GM21723 (cell line): ENCODE results near the gene WDR86.

ENCODE experiments used
- ATAC-seq: cut with Tn5 transposase; IDR thresholded peaks from one replicate; pipeline ENCODE4 v1.9.1; 2021; ENCODE audit warnings: mild to moderate bottlenecking, moderate library complexity; ENCODE audit not compliant: unreplicated experiment

Gene WDR86

DNA sequence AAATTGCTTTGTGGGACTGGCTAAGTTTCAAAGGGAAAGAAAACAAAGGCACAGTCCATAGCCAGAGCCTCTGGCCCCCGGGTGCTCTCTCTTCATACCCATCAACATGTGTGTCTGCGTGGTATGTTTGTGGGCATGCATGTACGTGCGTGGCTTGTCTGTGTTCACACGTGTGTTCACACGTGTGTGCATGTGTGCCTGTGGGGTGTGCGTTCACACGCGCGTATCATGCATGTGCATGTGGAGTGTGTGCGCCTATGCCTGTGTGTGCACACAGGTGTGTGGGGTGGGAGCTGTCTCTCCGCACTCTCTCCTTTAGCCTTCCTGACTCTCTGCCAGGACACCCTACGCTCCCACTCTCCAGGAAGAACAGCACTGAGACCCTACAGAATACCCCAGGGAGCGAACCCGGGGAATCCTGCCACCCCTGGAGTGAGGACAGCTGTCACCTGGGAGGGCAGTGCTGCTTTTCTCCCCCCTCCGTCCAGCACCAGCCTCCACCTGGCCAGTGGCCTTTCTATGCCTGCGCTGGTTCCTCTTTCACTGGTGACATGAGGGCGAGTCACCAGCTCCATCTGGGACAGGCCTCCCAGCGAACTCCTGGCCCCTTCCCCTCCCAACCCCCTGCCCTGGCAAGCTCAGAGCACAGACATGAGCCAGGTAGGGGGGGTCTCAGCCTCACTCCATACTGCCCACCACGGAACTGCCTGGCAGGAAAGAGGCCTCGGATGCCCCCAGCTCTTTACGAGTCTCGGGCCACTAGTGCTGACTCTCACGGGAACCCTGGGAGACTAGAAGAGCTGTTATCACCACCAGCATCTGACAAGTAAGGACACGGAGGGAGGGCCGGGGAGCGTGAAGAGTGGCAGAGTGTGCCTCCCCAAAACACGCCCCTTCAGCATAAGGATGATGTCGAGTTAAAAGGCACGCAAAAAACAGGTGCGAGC is 16.5 kb downstream of the WDR86 start:
- ATAC-seq, result no peak

DNA sequence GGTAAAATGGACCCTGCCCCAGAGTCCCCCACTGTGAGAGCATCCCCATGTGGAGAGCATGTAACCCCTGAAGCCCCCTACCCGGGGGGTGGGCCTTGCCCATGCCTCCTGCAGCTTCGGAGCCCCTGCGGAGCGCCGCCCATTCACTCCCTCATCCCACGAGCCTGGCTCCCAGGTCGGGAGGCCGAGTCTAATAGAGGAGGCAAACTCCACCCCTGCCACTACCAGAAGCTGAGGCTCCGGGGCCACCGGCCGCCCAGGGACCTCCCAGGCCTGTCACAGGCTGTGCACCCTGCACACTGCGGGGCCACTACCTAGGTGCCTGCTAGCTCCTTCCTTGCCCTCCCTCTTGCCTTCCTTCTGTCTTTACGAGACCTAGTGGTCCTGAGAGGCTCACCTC is 17.4 kb downstream of the WDR86 start:
- no peak for ATAC-seq

DNA sequence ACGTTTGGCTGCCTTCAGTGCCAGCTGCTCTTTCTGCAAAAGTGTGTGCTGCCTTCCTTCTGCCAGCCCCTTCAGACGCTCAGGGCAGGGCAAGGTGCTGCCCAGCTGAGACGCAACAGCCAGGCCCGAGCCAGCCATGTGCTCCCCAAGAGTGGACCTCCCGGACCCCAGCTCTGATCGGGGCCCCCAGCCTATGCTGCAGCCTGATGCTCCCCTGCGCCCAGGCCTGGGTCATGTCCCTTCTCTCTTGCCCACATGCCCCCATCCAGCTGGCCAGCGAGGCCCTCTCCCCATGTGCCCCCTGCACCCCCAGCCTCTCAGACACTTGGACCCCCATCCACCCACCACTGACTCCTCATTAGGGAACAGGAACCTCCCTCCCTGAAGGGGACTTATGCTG is 17.8 kb downstream of the WDR86 start:
- ATAC-seq, result no peak

DNA sequence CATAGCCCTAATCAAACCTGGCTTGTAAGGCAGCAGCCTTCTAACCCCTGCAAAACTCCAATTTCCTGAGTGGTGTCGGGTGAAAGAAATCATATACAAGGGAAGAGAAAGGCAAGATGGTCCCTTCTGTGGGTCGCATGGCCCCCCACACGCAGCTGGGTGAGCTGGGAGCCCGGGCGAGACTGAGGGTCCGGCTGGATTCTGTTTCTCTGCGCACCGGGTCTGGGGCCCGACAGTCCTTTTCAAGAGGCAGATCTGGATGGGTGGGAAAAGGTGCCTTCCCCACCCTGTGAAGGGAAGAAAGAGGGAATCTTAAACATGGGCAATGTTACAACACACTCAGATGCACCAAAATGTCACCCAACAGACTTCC is 18.5 kb downstream of the WDR86 start:
- no peak for ATAC-seq

DNA sequence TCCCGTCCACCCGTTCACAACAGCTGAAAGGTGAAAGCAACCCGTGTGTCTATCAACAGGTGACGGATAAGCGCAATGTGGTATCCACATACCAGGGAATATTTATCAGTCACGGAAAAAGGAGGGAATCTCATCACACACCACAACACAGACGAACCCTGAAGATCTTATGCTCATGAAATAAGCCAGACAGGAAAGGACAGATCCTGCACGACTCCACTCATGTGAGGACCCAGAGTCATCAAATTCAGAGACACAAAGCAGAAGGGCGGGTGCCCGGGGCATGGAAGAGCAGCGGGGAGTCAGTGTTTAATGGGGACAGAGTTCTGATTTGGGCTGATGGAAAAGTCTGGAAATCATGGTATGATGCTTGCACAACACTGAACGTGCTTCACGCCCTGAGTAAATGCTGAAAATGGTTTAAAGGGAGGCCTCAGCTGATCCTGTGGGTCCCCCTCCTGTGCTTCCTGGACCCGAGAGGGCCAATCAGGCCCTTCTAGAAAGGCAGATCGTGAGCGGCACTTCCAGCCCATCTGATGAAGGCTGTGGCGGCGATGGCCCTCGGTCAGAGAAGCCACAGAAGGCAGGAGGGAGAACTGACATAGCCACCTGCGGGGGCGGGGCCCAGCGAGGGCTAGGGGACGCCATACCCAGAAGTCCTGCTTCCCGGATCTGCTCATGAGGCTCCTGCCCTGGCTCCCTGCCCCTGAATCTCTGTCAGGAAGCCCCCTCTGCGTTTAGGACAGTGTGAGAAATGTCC is 19.1 kb downstream of the WDR86 start:
- ATAC-seq, result no peak

DNA sequence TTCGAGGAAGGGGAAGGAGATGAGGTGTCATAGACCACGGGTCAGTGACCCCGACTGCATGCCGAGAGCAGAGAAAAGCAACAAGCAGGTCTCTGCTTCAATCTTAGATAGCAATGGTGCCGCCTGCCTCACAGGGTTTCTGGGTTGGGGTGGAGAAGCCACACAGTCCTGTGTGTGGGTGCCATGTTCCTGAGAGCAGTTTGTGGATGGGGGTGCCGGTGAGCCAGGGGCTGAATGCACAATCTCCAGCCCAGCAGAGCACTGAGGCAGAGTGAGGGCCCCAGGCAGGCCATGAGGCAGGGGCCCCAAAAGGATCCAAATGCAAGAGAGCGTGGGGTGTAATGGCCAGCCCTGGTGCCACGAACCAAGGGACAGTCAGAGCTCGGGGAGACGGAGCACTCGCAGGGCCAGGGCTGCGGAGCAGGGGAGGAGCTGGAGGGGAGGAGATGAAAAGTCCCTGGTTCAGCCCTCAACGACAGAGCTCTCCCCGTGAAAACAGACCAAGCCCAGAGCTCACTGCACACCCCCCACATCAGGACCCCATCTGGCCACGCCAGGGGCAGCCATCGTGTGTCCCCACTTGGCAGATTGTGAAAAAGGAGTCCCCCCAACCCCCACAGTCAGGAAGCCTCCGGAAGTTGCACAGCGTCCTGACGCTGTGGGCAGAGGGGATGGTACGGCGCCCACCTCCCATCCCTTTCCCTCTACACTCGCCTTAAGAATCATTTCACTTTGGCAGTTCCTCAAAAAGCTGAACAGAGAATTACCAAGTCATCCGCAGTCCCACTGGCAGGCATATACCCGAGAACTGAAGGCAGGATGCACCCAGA is 19.9 kb downstream of the WDR86 start:
- no peak for ATAC-seq

DNA sequence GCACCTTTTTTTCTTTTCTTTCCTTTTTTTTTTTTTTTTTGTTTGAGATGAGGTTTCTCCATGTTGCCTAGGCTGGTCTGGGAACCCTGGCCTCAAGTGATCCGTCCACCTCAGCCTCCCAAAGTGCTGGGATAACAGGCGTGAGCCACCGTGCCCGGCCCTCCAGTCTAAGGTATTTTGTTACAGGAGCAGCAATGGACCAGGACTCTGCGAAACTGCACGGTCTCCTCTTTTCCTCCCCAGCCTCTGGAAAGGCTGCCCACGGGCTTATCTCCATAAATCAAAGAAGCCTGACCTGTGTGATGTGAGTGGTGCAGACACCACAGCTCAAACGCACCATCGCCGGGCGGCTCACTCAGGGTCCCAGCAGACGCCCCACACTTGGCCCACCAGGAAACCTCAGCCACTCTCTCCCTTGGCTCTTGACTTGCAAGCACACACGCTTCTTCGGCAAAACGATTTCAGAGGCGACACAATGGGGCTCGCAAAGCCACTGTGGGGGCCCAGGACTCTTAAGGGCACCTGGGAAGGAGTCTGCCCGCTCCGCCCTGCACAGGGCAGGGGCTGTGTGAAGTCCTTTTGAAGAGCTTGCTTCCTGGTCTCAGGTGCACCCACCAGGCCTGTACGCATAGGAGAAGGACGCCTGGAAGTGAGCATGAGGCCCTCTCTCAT is 20.6 kb downstream of the WDR86 start:
- no peak for ATAC-seq

DNA sequence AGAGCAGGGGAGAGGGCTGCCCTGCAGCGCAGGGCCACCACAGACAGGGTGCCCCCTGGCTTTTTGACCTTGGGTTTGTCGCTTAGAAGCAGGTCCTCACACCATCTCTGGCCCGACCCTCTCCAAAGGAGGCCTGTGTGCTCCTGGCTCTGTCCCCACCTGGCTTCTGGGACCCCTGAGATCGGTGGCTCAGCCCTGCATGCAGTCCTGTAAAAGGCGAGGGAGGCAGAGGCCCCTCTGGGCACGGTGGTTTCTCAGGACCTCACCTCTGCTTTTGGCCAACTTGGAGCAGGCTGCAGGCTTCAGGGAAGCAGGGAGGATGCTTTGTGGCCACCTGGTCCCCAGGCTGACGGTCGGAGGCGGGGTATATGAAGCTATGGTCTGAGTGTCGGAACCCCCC is 21.4 kb downstream of the WDR86 start:
- no peak for ATAC-seq

DNA sequence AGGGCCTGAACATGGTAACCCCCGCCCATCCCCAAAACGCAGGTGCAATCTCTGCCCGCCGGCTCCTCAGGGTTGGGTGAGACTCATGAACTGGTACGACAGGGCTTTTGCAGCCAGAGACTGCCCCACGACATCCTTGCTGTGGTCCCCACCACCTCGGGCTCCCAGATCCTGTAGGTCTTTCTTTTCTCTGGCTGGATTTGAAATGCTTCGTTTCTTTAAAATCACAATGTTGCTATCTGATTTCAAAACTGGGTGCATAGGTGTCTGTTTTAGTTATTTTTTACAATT is 21.9 kb downstream of the WDR86 start:
- no peak for ATAC-seq

DNA sequence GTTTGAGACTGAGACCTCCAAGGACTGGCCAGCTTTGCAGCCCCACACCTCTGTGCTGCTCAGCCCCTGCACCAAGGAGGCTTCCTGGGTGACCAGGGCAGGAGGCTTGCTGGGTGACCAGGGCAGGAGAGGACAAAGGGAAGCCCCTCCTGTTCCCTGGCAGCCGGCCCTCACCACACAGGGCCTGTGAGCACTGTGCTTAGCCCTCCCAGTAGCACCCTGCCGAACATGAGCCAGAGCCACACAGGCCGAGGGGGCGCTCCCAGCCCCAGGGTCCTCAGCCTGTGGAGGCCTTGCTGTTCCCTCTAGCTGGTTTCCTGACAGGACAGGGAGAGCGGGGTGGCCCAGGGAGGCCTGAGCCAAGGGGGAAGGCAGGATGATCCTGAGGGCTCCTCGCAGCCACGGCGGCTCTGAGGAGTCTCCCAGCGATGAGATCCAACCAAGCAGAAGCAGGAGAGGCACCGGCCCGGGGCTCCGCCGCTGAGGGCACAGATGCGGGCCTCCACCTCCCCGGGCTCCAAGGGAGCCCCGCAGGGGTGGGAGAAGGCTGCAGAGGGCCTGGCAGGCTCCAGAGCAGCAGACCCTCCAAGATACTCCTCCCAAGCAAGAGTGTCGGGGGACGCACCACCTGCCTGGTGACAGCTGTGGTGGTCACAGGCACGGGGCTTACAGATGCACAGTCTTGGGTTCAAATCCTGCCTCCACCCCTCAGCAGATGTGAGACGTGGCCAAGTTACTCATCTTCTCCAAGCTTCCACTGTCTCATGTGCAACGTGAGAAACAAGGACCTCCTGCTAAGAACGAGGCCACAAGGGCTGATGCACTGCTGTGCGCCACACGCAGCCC is 22.5 kb downstream of the WDR86 start:
- no peak for ATAC-seq

DNA sequence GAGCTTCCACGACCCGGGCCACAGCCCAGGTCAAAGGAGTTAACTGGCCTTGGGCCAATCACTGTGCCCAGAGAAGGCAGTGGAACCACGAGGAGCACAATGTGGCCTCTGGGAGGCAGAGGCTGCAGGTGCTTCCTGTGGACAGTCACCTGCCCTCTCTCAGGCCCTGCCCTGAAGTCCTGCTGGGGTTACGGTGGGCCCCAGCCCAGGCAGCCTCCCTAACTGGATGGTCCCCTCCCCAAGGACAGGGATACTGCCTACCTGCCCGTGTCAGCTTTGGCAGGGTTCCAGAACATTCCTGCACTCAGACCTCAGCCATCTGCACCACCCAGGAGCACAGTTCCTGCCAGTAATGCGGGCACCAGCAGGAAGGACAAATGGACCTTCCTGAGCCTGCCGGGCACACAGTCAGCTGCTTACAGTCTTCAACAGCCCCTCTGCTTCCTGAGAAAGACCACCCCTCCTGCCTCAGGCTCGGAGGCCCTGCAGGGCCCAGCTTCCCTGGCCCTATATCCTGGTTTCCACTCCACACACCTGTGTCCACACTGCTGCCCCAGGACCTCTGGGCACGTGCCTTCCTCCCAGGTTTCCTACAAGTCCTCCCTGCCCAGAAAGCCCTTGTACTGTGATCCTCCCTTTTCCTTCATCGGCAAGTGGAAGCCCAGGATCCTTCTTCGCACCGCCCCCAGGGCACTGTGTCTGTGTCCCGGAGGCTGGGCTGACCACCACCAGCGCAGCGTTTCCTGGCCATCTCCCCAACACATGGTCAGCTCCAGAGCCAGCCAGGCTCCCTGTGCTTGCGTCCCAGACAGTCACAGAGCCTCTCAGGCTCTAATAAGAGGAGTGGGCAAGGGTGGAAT is 23.3 kb downstream of the WDR86 start:
- no peak for ATAC-seq

DNA sequence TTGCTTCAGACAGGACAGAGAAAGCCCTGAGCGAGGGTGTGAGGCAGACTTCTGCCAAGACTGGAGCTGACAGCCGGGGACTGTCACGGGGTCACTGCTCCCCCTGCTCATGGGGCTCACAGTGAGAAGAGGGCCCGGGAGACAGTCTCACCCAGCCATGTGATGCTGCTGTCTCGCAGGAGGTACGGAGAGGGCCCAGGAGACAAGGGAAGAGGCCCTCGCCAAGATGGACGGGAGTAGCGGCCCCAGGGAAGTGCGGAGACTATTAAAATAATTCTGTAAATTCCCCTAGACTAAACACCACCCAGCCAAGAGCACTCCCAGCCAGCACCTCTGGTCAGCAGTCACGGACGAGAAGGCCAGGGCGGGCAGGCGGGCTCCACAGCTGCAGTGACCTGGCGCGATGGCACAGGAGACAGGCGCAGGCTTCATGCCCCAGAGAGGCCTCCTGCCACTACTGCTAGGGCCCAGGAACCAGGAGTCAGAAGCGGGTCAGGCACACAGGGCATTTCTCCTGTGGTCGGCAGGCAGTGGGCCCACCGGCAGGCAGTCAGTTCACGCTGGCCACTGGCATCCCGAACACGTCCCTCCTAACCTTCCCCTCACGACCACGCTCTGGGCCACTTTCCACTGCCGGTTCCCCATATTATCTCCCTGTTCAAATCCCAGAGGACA is 24.1 kb downstream of the WDR86 start:
- ATAC-seq, result no peak

DNA sequence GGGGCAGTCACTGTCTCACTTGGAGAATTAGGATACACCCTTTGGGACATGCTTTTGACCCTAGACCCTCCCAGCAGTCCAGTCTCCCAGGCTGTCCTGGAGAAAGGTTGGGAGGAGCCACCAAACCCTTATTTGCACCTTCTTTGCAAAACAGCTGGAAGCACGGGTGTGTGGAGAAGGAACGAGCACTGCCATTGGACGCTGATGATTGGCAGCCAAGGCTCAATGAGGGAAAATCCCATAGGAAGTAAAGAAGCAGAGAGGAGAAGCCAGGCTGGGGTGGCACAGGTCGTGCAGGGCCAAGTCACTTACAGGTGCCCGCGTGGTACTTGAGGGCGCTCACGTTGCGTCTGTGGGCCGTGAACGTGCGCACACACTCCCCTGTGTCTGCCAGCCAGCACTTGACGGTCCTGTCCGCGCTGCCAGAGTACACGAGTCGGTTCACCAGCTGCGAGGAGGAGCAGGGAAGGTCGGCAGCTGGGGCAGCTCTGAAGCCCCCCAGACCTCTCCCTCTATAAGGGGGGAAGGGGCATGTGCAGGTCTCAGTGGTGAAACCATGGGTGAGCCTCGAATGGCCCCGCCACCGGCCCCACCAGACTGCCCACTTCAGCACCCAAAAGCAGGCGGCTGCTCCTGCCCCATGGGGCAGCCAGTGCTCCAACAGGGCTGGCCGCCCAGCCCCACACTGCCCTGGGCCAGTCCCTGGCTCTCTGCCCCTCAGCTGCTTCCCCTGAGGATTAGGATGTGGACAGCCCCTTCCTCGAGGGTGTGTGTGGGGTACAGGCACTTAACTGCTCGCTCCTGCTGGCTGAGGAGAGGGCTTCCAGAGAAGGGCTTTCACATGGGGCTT is 24.8 kb downstream of the WDR86 start:
- ATAC-seq, result no peak

DNA sequence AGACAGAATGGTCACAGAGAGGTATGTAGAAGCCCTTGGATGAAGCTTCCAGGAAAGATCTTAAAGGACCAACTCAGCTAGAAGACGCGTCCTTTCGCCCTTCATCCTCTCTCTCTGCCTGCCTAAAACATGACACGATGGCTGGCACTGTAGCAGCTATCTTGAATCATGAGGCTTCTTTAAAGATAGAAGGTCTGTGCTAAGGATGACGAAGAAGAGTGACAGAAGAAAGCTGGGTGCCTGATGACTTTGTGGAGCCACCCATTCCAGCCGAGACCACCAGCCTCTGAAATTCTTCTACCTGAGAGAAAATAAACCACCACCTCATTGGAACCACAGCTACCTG is 25.5 kb downstream of the WDR86 start:
- no peak for ATAC-seq

DNA sequence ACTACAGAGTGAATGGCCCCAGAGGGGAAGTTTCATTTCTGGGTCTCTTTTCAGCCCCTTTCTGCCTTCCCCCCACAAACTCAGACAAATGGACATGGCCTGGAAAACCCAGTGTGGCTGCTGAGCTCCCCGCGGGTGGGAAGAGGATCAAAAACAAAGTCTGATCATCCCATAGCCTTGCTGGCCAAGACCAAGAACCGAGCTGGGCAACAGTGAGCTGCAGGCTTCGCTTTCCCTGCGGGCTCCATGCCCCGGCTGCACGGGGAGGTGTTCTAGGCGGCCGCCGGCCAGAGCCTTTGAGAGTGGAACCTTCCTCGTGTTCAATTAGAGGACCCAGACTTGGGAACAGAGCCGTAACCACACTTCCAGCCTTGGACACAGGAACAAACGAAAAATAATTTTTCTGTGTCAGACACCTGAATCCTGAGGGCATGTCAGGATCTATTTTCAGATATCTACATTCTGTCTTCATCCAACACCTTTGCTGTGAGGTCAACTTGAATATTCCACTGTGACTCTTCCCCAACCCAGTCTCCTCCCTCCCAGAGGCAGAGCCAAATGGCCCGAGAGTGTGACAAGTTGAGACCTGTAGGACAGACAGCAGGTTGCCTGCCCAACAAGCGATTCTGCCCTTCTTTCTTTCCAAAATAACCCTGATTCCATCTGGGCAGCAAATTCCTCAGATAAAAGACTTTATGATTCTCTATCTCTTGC is 26.0 kb downstream of the WDR86 start:
- ATAC-seq, result no peak

DNA sequence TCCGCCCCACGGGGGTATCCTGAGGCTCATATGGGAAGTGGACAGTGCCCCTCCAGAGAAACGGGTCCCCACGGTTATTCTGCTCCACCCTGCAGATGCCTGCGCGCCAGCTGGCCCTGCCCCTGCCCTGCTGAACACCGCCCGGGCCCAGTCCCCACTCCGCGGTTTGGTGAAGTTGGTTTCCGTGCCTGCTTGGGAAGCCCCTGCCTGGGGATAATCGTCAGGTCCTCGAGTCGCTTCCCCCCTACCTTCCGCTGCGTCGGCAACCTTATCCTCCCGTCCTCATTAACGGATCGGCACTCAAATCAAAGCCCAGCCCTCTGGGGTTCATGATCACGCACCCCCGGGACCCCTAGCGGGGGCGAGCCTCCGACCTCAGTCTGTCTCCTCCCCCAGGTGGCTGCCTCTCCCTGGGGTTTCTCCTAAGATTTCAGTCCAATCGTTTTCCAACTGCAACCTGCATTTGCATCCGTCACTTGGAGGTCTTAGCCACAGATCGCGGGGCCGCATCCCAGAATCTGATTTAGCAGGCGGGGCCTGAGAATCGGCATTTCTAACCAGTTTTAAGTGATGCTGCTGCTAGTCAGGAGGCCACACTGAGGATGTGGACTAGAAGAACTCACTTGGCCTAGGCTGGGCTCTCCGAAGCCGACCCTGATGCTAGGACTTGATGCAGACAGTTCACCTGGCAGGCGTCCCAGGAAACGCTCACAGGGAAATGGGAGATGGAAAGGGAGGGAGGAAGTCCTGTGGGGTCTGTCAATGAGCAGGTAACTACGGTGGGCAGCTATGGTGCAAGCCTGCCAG is 27.6 kb downstream of the WDR86 start:
- no peak for ATAC-seq
